IMR-90 (cell line): Measurements from ENCODE around the gene STK31.

Experiments
- BHLHE40 ChIP-seq: fragments of 150-350 bp; IDR thresholded peaks from 2 replicates; pipeline ENCODE4 v1.6.1; 2016; ENCODE audit warnings: mild to moderate bottlenecking, low read depth, low read length
- CEBPB ChIP-seq: IDR thresholded peaks from 2 replicates; pipeline ENCODE4 v1.6.1; 2012; ENCODE audit warnings: low read depth, low read length, improper control_type of control experiment
- CHD1 ChIP-seq: IDR thresholded peaks from 2 replicates; pipeline ENCODE4 v1.6.1; 2012; ENCODE audit warnings: low read depth, low read length, improper control_type of control experiment
- FOS ChIP-seq: fragments of 150-350 bp; IDR thresholded peaks from 2 replicates; pipeline ENCODE4 v1.6.1; 2016; ENCODE audit warnings: low read depth, low read length
- MAFK ChIP-seq: IDR thresholded peaks from 2 replicates; pipeline ENCODE4 v1.6.1; 2012; ENCODE audit warnings: low read depth, low read length, improper control_type of control experiment
- MAZ ChIP-seq: IDR thresholded peaks from 2 replicates; pipeline ENCODE4 v1.6.1; 2012; ENCODE audit warnings: low read depth, mild to moderate bottlenecking, low read length, improper control_type of control experiment, moderate library complexity, borderline replicate concordance
- MXI1 ChIP-seq: IDR thresholded peaks from 2 replicates; pipeline ENCODE4 v1.6.1; 2012; ENCODE audit warnings: low read depth, mild to moderate bottlenecking, low read length, moderate library complexity, borderline replicate concordance
- POLR2A ChIP-seq: IDR thresholded peaks from 2 replicates; pipeline ENCODE4 v1.6.1; 2012; ENCODE audit warnings: mild to moderate bottlenecking, low read depth, low read length
- RAD21 ChIP-seq: IDR thresholded peaks from 2 replicates; pipeline ENCODE4 v1.6.1; 2012; ENCODE audit warnings: low read length, improper control_type of control experiment
- RCOR1 ChIP-seq: IDR thresholded peaks from 2 replicates; pipeline ENCODE4 v1.6.1; 2012; ENCODE audit warnings: mild to moderate bottlenecking, low read length, improper control_type of control experiment; ENCODE audit not compliant: insufficient replicate concordance
- RFX5 ChIP-seq: IDR thresholded peaks from 2 replicates; pipeline ENCODE4 v1.8.0; 2012; ENCODE audit warnings: low read depth, mild to moderate bottlenecking, low read length, moderate library complexity
- TF ChIP-seq, protein P1 (sequence below): conservative IDR thresholded peaks from 2 replicates; pipeline ENCODE4 v1.5.1; 2012; ENCODE audit warnings: mild to moderate bottlenecking, low read depth, low read length, improper control_type of control experiment
- TF ChIP-seq, protein P2 (sequence below): fragments of 150-350 bp; IDR thresholded peaks from 2 replicates; pipeline ENCODE4 v1.6.1; 2016; ENCODE audit warnings: low read depth, mild to moderate bottlenecking, low read length, moderate library complexity, borderline replicate concordance
- TF ChIP-seq, protein P3 (sequence below): fragments of 150-350 bp; IDR thresholded peaks from 2 replicates; pipeline ENCODE4 v1.6.1; 2017; ENCODE audit warnings: mild to moderate bottlenecking, antibody characterized with exemption, low read length, low read depth

DNA sequence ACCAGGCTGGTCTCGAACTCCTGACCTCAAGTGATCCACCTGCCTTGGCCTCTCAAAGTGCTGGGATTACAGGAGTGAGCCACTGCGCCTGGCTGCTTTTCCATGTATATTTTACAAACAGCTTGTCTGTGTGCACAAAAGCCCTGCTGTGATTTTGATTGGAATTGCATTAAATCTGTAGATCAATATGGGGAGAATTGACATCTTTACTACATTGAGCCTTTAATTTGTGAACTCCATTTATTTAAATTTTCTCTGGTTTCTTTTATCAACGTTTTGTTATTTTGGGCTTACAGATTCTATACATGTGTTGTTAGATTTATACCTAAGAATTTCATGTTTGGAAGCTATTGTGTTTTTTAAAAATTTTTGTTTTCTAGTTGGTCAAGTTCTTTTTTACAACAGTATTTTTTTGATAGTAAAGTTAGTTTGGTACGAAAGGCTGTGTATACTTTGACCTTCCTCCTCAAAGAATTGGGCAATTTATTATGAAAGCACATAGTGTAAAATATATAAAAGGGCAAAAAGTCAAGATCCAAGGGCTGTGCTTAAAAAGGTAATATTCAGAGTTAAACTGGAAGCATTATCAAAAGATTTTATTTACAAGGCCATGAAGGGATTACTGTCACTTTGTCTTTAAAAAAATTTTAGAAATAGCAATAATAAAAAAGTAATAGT is 92.8 kb downstream of the STK31 start:
- TF ChIP-seq, protein P1, sequence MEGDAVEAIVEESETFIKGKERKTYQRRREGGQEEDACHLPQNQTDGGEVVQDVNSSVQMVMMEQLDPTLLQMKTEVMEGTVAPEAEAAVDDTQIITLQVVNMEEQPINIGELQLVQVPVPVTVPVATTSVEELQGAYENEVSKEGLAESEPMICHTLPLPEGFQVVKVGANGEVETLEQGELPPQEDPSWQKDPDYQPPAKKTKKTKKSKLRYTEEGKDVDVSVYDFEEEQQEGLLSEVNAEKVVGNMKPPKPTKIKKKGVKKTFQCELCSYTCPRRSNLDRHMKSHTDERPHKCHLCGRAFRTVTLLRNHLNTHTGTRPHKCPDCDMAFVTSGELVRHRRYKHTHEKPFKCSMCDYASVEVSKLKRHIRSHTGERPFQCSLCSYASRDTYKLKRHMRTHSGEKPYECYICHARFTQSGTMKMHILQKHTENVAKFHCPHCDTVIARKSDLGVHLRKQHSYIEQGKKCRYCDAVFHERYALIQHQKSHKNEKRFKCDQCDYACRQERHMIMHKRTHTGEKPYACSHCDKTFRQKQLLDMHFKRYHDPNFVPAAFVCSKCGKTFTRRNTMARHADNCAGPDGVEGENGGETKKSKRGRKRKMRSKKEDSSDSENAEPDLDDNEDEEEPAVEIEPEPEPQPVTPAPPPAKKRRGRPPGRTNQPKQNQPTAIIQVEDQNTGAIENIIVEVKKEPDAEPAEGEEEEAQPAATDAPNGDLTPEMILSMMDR = no peak
- TF ChIP-seq RCOR1 (no peak), MAZ (no peak), CEBPB (no peak), MXI1 (no peak), POLR2A (no peak), RFX5 (no peak), BHLHE40 (no peak), FOS (no peak), RAD21 (no peak), CHD1 (no peak), MAFK (no peak)
- TF ChIP-seq, protein P2, sequence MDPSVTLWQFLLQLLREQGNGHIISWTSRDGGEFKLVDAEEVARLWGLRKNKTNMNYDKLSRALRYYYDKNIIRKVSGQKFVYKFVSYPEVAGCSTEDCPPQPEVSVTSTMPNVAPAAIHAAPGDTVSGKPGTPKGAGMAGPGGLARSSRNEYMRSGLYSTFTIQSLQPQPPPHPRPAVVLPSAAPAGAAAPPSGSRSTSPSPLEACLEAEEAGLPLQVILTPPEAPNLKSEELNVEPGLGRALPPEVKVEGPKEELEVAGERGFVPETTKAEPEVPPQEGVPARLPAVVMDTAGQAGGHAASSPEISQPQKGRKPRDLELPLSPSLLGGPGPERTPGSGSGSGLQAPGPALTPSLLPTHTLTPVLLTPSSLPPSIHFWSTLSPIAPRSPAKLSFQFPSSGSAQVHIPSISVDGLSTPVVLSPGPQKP = no peak
- TF ChIP-seq, protein P3, sequence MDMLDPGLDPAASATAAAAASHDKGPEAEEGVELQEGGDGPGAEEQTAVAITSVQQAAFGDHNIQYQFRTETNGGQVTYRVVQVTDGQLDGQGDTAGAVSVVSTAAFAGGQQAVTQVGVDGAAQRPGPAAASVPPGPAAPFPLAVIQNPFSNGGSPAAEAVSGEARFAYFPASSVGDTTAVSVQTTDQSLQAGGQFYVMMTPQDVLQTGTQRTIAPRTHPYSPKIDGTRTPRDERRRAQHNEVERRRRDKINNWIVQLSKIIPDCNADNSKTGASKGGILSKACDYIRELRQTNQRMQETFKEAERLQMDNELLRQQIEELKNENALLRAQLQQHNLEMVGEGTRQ = no peak
